ENCODE data around the gene TMEM239. TPM values are rescaled to one million over a fixed set of nuclear protein-coding genes. Genes with fewer than 3 reads are reported as not detected.

Gene TMEM239
- total RNA-seq, 1 donor from 2014 or later: not detected

- Mint-ChIP-seq H3K4me1 (peaks cover 4% of the 10 kb centered on the region), H3K27me3 (ENCODE audit: low read depth) (peaks cover 16% of the 10 kb centered on the region), H3K27ac (ENCODE audit: unreplicated experiment) (no peak overlapping the region), H3K9me3 (peaks cover 3% of the 10 kb centered on the region), H3K36me3 (ENCODE audit: low read depth) (no peaks in the 10 kb centered on the region), H3K4me3 (no peak overlapping the region)
- no peak for TF ChIP-seq CTCF (conservative IDR thresholded peaks at IDR 0.05)
- no peak for DNase-seq (ENCODE audit: low read depth, low spot score)
These were observed 793 bp upstream of the TMEM239 start for GRCh38 chr20:2815242-2815900.

- no peak overlapping the region for H3K27ac Mint-ChIP-seq (ENCODE audit: unreplicated experiment)
- H3K4me1 Mint-ChIP-seq: peaks cover 4% of the 10 kb centered on the region
- TF ChIP-seq CTCF (conservative IDR thresholded peaks at IDR 0.05): no peak
- H3K27me3 Mint-ChIP-seq (ENCODE audit: low read depth): peaks cover 19% of the 10 kb centered on the region
- H3K4me3 Mint-ChIP-seq: no peak overlapping the region
- no peak for DNase-seq (ENCODE audit: low read depth, low spot score)
- no peaks in the 10 kb centered on the region for H3K9me3 Mint-ChIP-seq
- no peaks in the 10 kb centered on the region for H3K36me3 Mint-ChIP-seq (ENCODE audit: low read depth)
These were observed 598 bp downstream of the TMEM239 start for GRCh38 chr20:2816583-2817340.

- Mint-ChIP-seq H3K9me3 (no peaks in the 10 kb centered on the region), H3K27ac (ENCODE audit: unreplicated experiment) (no peak overlapping the region), H3K27me3 (ENCODE audit: low read depth) (peaks cover 24% of the 10 kb centered on the region), H3K4me3 (no peak overlapping the region), H3K4me1 (peaks cover 4% of the 10 kb centered on the region), H3K36me3 (ENCODE audit: low read depth) (no peaks in the 10 kb centered on the region)
- TF ChIP-seq CTCF (conservative IDR thresholded peaks at IDR 0.05): no peak
- DNase-seq (ENCODE audit: low read depth, low spot score): no peak
These were observed 1.2 kb downstream of the TMEM239 start for GRCh38 chr20:2817341-2817726.

GRCh38 chr20:2817891-2818595, 1.9 kb downstream of the TMEM239 start:
- Mint-ChIP-seq H3K9me3 (no peaks in the 10 kb centered on the region), H3K27ac (ENCODE audit: unreplicated experiment) (no peak overlapping the region), H3K36me3 (ENCODE audit: low read depth) (no peaks in the 10 kb centered on the region), H3K27me3 (ENCODE audit: low read depth) (peaks cover 24% of the 10 kb centered on the region), H3K4me1 (peaks cover 4% of the 10 kb centered on the region), H3K4me3 (no peak overlapping the region)
- no peak for DNase-seq (ENCODE audit: low read depth, low spot score)
- TF ChIP-seq CTCF (conservative IDR thresholded peaks at IDR 0.05): no peak

- Mint-ChIP-seq H3K36me3 (ENCODE audit: low read depth) (no peaks in the 10 kb centered on the region), H3K27me3 (ENCODE audit: low read depth) (peaks cover 24% of the 10 kb centered on the region), H3K27ac (ENCODE audit: unreplicated experiment) (no peak overlapping the region), H3K9me3 (no peaks in the 10 kb centered on the region), H3K4me1 (peaks cover 4% of the 10 kb centered on the region), H3K4me3 (no peak overlapping the region)
- no peak for DNase-seq (ENCODE audit: low read depth, low spot score)
- no peak for TF ChIP-seq CTCF (conservative IDR thresholded peaks at IDR 0.05)
These were observed 4.1 kb downstream of the TMEM239 start for GRCh38 chr20:2820084-2820895.
